ENCODE results near the gene KIF6.

The KIF6 gene

GRCh38 chr6:39572661-39573340, 152.4 kb downstream of the KIF6 start:
- H3F3A ChIP-seq (ENCODE audit: insufficient read depth, low read length), result no peaks in the 10 kb centered on the region
- H2AFZ ChIP-seq (ENCODE audit: low read length), result no peak overlapping the region
- no peaks in the 10 kb centered on the region for H4K20me1 ChIP-seq (ENCODE audit: insufficient read depth, low read length)
- TF ChIP-seq EZH2 (optimal IDR thresholded peaks at IDR 0.05; ENCODE audit: low read depth, low read length), result no peak
- no peak overlapping the region for H3K27ac ChIP-seq (ENCODE audit: low read length)
- H3K36me3 ChIP-seq (replicated peaks; ENCODE audit: insufficient read depth, low read length), result no peaks in the 10 kb centered on the region
- no peak overlapping the region for H3K4me3 ChIP-seq (ENCODE audit: low read length)
- H3K27me3 ChIP-seq (replicated peaks; ENCODE audit: insufficient read depth, low read length), result no peaks in the 10 kb centered on the region
- no peaks in the 10 kb centered on the region for H3K79me2 ChIP-seq (ENCODE audit: low read length)
- no peak overlapping the region for H3K4me2 ChIP-seq (ENCODE audit: low read depth, low read length)
- no peak overlapping the region for H3K9ac ChIP-seq (ENCODE audit: low read length)
- DNase-seq, result no peak
- no peaks in the 10 kb centered on the region for H3K9me2 ChIP-seq (replicated peaks; ENCODE audit: insufficient read depth, low read length)
- no peaks in the 10 kb centered on the region for H3K9me3 ChIP-seq (replicated peaks; ENCODE audit: insufficient read depth, low read length)
- H3K4me1 ChIP-seq (ENCODE audit: low read length), result no peaks in the 10 kb centered on the region

GRCh38 chr6:39568896-39569295, 156.3 kb downstream of the KIF6 start:
- Histone ChIP-seq H3K79me2 (ENCODE audit: low read length) (no peaks in the 10 kb centered on the region), H3K9me3 (replicated peaks; ENCODE audit: insufficient read depth, low read length) (no peaks in the 10 kb centered on the region)

GRCh38 chr6:39567091-39567490, 158.1 kb downstream of the KIF6 start:
- H3F3A ChIP-seq (ENCODE audit: insufficient read depth, low read length), result no peaks in the 10 kb centered on the region
- H4K20me1 ChIP-seq (ENCODE audit: insufficient read depth, low read length), result no peaks in the 10 kb centered on the region
- no peak overlapping the region for H3K4me2 ChIP-seq (ENCODE audit: low read depth, low read length)
- H3K9me3 ChIP-seq (replicated peaks; ENCODE audit: insufficient read depth, low read length), result no peaks in the 10 kb centered on the region
- H2AFZ ChIP-seq (ENCODE audit: low read length), result no peak overlapping the region
- H3K27ac ChIP-seq (ENCODE audit: low read length), result no peak overlapping the region
- H3K9ac ChIP-seq (ENCODE audit: low read length), result no peak overlapping the region
- no peaks in the 10 kb centered on the region for H3K79me2 ChIP-seq (ENCODE audit: low read length)
- no peak for TF ChIP-seq EZH2phosphoT487 (IDR thresholded peaks at IDR 0.05; ENCODE audit: low read length)
- no peak for TF ChIP-seq CTCF (IDR thresholded peaks at IDR 0.05; ENCODE audit: low read length)
- no peaks in the 10 kb centered on the region for H3K27me3 ChIP-seq (replicated peaks; ENCODE audit: insufficient read depth, low read length)
- no peak overlapping the region for H3K4me3 ChIP-seq (ENCODE audit: low read length)
- H3K9me2 ChIP-seq (replicated peaks; ENCODE audit: insufficient read depth, low read length), result no peaks in the 10 kb centered on the region
- no peaks in the 10 kb centered on the region for H3K36me3 ChIP-seq (replicated peaks; ENCODE audit: insufficient read depth, low read length)
- no peak for DNase-seq
- no peaks in the 10 kb centered on the region for H3K4me1 ChIP-seq (ENCODE audit: low read length)

More at GRCh38 chr6:39568896-39569295, 156.3 kb downstream of the KIF6 start:
- no peaks in the 10 kb centered on the region for H3F3A ChIP-seq (ENCODE audit: insufficient read depth, low read length)
- DNase-seq, result no peak
- no peaks in the 10 kb centered on the region for H3K36me3 ChIP-seq (replicated peaks; ENCODE audit: insufficient read depth, low read length)
- no peaks in the 10 kb centered on the region for H4K20me1 ChIP-seq (ENCODE audit: insufficient read depth, low read length)
- H3K9me2 ChIP-seq (replicated peaks; ENCODE audit: insufficient read depth, low read length), result no peaks in the 10 kb centered on the region
- H3K4me2 ChIP-seq (ENCODE audit: low read depth, low read length), result no peak overlapping the region
- TF ChIP-seq CTCF (IDR thresholded peaks at IDR 0.05; ENCODE audit: low read length) (no peak), EZH2 (optimal IDR thresholded peaks at IDR 0.05; ENCODE audit: low read depth, low read length) (no peak), EZH2phosphoT487 (IDR thresholded peaks at IDR 0.05; ENCODE audit: low read length) (no peak)
- no peak overlapping the region for H2AFZ ChIP-seq (ENCODE audit: low read length)
- H3K4me3 ChIP-seq (ENCODE audit: low read length), result no peak overlapping the region
- H3K4me1 ChIP-seq (ENCODE audit: low read length), result no peaks in the 10 kb centered on the region
- H3K27me3 ChIP-seq (replicated peaks; ENCODE audit: insufficient read depth, low read length), result no peaks in the 10 kb centered on the region
- no peak overlapping the region for H3K9ac ChIP-seq (ENCODE audit: low read length)
- no peak overlapping the region for H3K27ac ChIP-seq (ENCODE audit: low read length)

- Histone ChIP-seq H3K4me3 (ENCODE audit: low read length) (no peak overlapping the region), H3F3A (ENCODE audit: insufficient read depth, low read length) (no peaks in the 10 kb centered on the region), H3K9me2 (replicated peaks; ENCODE audit: insufficient read depth, low read length) (no peaks in the 10 kb centered on the region), H3K27ac (ENCODE audit: low read length) (no peak overlapping the region), H2AFZ (ENCODE audit: low read length) (no peak overlapping the region), H3K4me1 (ENCODE audit: low read length) (no peaks in the 10 kb centered on the region), H3K4me2 (ENCODE audit: low read depth, low read length) (no peak overlapping the region), H3K79me2 (ENCODE audit: low read length) (no peaks in the 10 kb centered on the region), H3K9me3 (replicated peaks; ENCODE audit: insufficient read depth, low read length) (no peaks in the 10 kb centered on the region), H3K9ac (ENCODE audit: low read length) (no peak overlapping the region), H4K20me1 (ENCODE audit: insufficient read depth, low read length) (no peaks in the 10 kb centered on the region), H3K27me3 (replicated peaks; ENCODE audit: insufficient read depth, low read length) (no peaks in the 10 kb centered on the region), H3K36me3 (replicated peaks; ENCODE audit: insufficient read depth, low read length) (no peaks in the 10 kb centered on the region)
- no peak for TF ChIP-seq CTCF (IDR thresholded peaks at IDR 0.05; ENCODE audit: low read length)
- no peak for DNase-seq
Measured at GRCh38 chr6:39566456-39566855, 158.8 kb downstream of the KIF6 start.
